Vagina (tissue), 2 donors: Measurements from ENCODE around the gene BICD2.

Experiments used
- POLR2A ChIP-seq, 2 donors: fragments of 450-650 bp; IDR thresholded peaks; one replicate each; pipeline ENCODE4 v1.6.1; 2017; ENCODE audit warnings: antibody characterized with exemption in 2 of 2, mild to moderate bottlenecking in 2 of 2, moderate library complexity in 2 of 2
- POLR2AphosphoS5 ChIP-seq, 2 donors: sonication (generic); formaldehyde crosslinking; IDR thresholded peaks; one replicate each; pipeline ENCODE4 v1.9.0; 2017; ENCODE audit warnings: antibody characterized with exemption in 2 of 2, mild to moderate bottlenecking in 2 of 2, low read depth in 1 of 2; ENCODE audit not compliant: insufficient read depth in 1 of 2
- TF ChIP-seq, protein P1 (sequence below), 3 experiments: fragments of 450-650 bp in 2 of 3; fragments of 200-600 bp in 1 of 3; sonication (generic) in 1 of 3; IDR thresholded peaks; one replicate each; pipeline ENCODE4 v1.5.1; 2017 to 2019; ENCODE audit warnings: antibody characterized with exemption in 3 of 3, mild to moderate bottlenecking in 2 of 3, moderate library complexity in 2 of 3

DNA sequence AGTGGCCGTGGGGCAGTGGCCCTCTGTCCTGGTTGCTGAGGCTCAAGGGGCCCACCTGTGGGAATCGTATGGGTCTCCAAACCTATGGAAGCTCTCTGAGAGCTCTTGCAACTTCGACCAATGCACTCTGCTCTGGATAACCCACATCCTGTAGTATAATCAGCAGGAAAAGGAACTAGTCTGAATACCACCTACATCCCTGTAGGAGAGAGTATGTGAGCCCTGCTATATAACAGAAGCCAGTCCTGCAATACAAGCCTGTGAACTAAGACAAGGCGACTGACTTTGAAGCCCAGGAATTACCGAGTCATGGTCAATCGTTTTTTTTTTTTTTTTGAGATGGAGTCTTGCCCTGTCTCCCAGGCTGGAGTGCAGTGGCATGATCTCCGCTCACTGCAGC lies 29.8 kb upstream of the BICD2 start:
- TF ChIP-seq, protein P1, sequence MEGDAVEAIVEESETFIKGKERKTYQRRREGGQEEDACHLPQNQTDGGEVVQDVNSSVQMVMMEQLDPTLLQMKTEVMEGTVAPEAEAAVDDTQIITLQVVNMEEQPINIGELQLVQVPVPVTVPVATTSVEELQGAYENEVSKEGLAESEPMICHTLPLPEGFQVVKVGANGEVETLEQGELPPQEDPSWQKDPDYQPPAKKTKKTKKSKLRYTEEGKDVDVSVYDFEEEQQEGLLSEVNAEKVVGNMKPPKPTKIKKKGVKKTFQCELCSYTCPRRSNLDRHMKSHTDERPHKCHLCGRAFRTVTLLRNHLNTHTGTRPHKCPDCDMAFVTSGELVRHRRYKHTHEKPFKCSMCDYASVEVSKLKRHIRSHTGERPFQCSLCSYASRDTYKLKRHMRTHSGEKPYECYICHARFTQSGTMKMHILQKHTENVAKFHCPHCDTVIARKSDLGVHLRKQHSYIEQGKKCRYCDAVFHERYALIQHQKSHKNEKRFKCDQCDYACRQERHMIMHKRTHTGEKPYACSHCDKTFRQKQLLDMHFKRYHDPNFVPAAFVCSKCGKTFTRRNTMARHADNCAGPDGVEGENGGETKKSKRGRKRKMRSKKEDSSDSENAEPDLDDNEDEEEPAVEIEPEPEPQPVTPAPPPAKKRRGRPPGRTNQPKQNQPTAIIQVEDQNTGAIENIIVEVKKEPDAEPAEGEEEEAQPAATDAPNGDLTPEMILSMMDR (IDR thresholded peaks at IDR 0.05): no peak
- TF ChIP-seq POLR2AphosphoS5 (IDR thresholded peaks at IDR 0.05; ENCODE audit: insufficient read depth in 1 of 2, low read depth in 1 of 2) (no peak), POLR2A (IDR thresholded peaks at IDR 0.05) (no peak)
